GM23248 (cell line): ENCODE data around the gene CLIC4. TPM values are rescaled to one million over a fixed set of nuclear protein-coding genes. Genes with fewer than 3 reads are reported as not detected.
"Not testable (repeated sequence)": the region's sequence is repeated elsewhere in the genome, so short reads cannot be mapped to it uniquely, and the experiment has no call there.

Source experiments
- DNase-seq: peaks from one replicate; pipeline ENCODE4 v3.0.0-alpha.2; 2015
- H2AFZ ChIP-seq: fragments of 200-600 bp; sonication (generic); 2 replicates; pipeline ENCODE4 v1.6.1; 2016; ENCODE audit warnings: antibody characterized with exemption
- H3F3A ChIP-seq: fragments of 200-600 bp; sonication (generic); 2 replicates; pipeline ENCODE4 v1.6.1; 2016; ENCODE audit warnings: mild to moderate bottlenecking, antibody characterized with exemption, mixed run types; ENCODE audit not compliant: insufficient read depth
- H3K27ac ChIP-seq: fragments of 200-600 bp; sonication (generic); 2 replicates; pipeline ENCODE4 v1.5.1; 2016; ENCODE audit warnings: mild to moderate bottlenecking
- H3K27me3 ChIP-seq: fragments of 200-600 bp; sonication (generic); replicated peaks from 2 replicates; pipeline ENCODE4 v1.6.1; 2016; ENCODE audit warnings: mild to moderate bottlenecking; ENCODE audit not compliant: insufficient read depth
- H3K36me3 ChIP-seq: fragments of 200-600 bp; sonication (generic); 2 replicates; pipeline ENCODE4 v1.6.1; 2016; ENCODE audit warnings: low read depth, mild to moderate bottlenecking
- H3K4me1 ChIP-seq: fragments of 200-600 bp; sonication (generic); 2 replicates; pipeline ENCODE4 v1.6.1; 2016; ENCODE audit warnings: mild to moderate bottlenecking; ENCODE audit not compliant: insufficient read depth
- H3K4me2 ChIP-seq: fragments of 200-600 bp; sonication (generic); one replicate; pipeline ENCODE4 v1.6.1; 2016; ENCODE audit warnings: mild to moderate bottlenecking; ENCODE audit not compliant: unreplicated experiment
- H3K4me3 ChIP-seq: fragments of 200-600 bp; sonication (generic); 2 replicates; pipeline ENCODE4 v1.5.1; 2016; ENCODE audit warnings: mild to moderate bottlenecking
- H3K79me2 ChIP-seq: fragments of 200-600 bp; sonication (generic); 2 replicates; pipeline ENCODE4 v1.6.1; 2016; ENCODE audit warnings: mild to moderate bottlenecking; ENCODE audit not compliant: insufficient read depth
- H3K9ac ChIP-seq: fragments of 200-600 bp; sonication (generic); 2 replicates; pipeline ENCODE4 v1.6.1; 2016; ENCODE audit warnings: mild to moderate bottlenecking
- H3K9me2 ChIP-seq: fragments of 200-600 bp; sonication (generic); 2 replicates; pipeline ENCODE4 v1.6.1; 2016; ENCODE audit warnings: mixed run types, mild to moderate bottlenecking, moderate library complexity; ENCODE audit not compliant: insufficient read depth
- H3K9me3 ChIP-seq: fragments of 200-600 bp; sonication (generic); one replicate; pipeline ENCODE4 v1.6.1; 2017; ENCODE audit warnings: low read depth
- H4K20me1 ChIP-seq: fragments of 200-600 bp; sonication (generic); 2 replicates; pipeline ENCODE4 v1.6.0; 2016; ENCODE audit not compliant: insufficient read depth
- EZH2 ChIP-seq: fragments of 200-600 bp; sonication (generic); IDR thresholded peaks from 2 replicates; pipeline ENCODE4 v1.6.1; 2018; ENCODE audit warnings: antibody characterized with exemption, mild to moderate bottlenecking; ENCODE audit not compliant: insufficient read depth, poor library complexity, severe bottlenecking
- EZH2phosphoT487 ChIP-seq: fragments of 200-600 bp; sonication (generic); IDR thresholded peaks from 2 replicates; pipeline ENCODE4 v1.6.1; 2018; ENCODE audit warnings: antibody characterized with exemption, moderate library complexity, mild to moderate bottlenecking, low read depth; ENCODE audit not compliant: insufficient read depth
- WGBS, 2 experiments: methylation state at CpG; one replicate each; pipeline ENCODE4 v1.1.6; 2015 to 2017; ENCODE audit warnings: low lambda C conversion rate in 2 of 2, low coverage in 1 of 2; ENCODE audit errors: missing lambda C conversion rate in 2 of 2; 5-methylcytosine and 5-hydroxymethylcytosine counted together
- in situ Hi-C: fragments of 300-500 bp; cut with MboI; formaldehyde crosslinking; loops from 2 replicates; pipeline ENCODE4 v1.15.0; 2020
- polyA plus RNA-seq: library from polyadenylated mRNA; unstranded; fragments of >200 nt; fragmentation: Nextera tagmentation; extraction: Ambion mirVana; gene quantifications from 2 replicates; pipeline ENCODE4 v1.2.1, GENCODE V29; 2016
- total RNA-seq: library from RNA; depleted of rRNA; stranded (reverse); fragments of >200 nt; shearing (Covaris generic); gene quantifications from 2 replicates; pipeline ENCODE4 v1.2.3, GENCODE V29; 2014

CLIC4 gene
- total and polyA plus RNA-seq, 2 experiments from 2014 or later = 1,380 to 1,665 TPM

DNA sequence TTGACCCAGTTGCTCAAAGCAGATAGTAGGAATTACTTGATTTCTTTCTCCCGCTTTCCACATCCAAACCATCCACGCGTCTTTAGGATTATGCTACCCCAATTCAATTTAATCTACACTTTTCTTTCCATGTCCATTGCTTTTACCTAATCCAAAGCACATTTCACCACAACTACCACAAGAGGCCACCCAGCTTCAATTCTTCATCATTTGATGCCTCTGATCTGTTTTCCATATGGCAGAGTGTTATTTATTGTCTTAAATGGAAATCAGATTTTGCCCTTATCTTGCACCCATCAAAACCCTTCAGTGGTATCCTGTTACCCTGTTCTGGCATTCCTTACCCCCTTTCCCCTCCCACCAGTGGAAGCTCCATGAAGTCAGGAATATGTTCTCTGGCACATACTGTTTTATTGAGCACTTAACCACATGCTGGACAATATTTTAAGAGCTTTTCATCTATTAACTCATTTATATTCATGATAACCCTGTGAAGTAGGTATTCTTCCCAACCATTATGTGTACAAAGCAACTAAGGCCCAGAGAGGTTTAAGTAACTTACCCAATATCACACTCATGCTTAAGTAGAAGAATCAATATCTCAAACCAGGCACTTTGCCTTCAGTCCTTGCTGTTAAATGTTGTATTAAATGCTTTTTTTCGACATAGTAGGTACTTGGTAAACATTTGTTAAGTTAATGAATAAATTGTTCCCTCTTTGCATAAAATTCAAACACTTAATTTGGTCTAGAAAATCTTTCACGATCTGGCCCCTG is 34.6 kb downstream of the CLIC4 start:
- Histone ChIP-seq H3K27me3 (no peaks in the 10 kb centered on the region), H3K9ac (no peak overlapping the region), H3K79me2 (peaks cover 100% of the 10 kb centered on the region), H3K27ac (peak overlapping the region; percentile 41; the same call in 1 of the 2 replicates), H3K36me3 (peaks cover 36% of the 10 kb centered on the region), H3K4me2 (no peak overlapping the region), H3K4me1 (peaks cover 64% of the 10 kb centered on the region), H4K20me1 (peaks cover 84% of the 10 kb centered on the region), H3F3A (peaks cover 98% of the 10 kb centered on the region), H3K9me2 (no peaks in the 10 kb centered on the region), H3K4me3 (no peak overlapping the region), H2AFZ (no peak overlapping the region), H3K9me3 (no peaks in the 10 kb centered on the region)
- DNase-seq = no peak
- in situ Hi-C loops = no loop called here
- 91 to 93% methylated on average over 5 of the region's 5 CpGs for WGBS, 2 experiments
- TF ChIP-seq EZH2phosphoT487 = no peak
- no peak for TF ChIP-seq EZH2

DNA sequence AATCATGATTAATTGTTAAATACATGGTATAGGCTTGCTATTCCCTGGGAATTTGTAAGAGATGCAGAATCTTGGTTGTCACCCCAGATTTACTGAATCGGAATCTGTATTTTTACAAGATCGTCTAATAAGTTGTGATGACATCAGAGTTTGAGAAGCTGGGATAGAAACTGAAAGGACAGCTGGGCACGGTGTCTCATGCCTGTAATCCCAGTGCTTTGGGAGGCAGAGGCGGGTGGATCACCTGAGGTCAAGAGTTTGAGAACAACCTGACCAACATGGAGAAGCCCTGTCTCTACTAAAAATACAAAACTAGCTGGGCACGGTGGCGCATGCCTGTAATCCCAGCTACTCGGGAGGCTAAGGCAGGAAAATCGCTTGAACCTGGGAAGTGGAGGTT is 35.4 kb downstream of the CLIC4 start:
- H2AFZ ChIP-seq, H3K4me3 ChIP-seq, H3K4me2 ChIP-seq, H3K9me2 ChIP-seq, DNase-seq, H3K9ac ChIP-seq, H3K27me3 ChIP-seq, in situ Hi-C loops, H3K9me3 ChIP-seq: not testable (repeated sequence)
- peaks cover 97% of the 10 kb centered on the region for H3F3A ChIP-seq
- H3K79me2 ChIP-seq = peaks cover 100% of the 10 kb centered on the region
- peak overlapping the region; percentile 22; the same call in 1 of the 2 replicates for H3K27ac ChIP-seq
- peaks cover 67% of the 10 kb centered on the region for H3K4me1 ChIP-seq
- H4K20me1 ChIP-seq = peaks cover 83% of the 10 kb centered on the region
- H3K36me3 ChIP-seq = peaks cover 28% of the 10 kb centered on the region
- 96 to 99% methylated on average over 8 of the region's 8 CpGs for WGBS, 2 experiments

DNA sequence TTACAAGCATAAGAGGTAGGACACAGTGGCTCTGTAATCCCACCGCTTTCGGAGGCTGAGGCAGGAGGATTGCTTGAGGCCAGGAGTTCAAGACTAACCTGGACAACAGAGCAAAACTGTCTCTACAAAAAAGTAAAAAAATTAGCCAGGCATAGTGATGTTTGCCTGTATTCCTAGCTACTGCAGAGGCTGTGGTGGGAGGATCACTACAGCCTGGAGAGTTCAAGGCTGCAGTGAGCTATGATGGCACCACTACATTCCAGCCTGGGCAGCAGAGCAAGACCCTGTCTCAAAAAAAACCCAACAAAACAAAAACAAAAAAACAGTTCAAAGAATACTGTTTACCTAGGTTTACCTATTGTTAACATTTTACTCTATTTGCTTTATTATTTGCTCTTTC is 37.4 kb downstream of the CLIC4 start:
- Histone ChIP-seq H3F3A (peaks cover 89% of the 10 kb centered on the region), H3K9me3 (no peaks in the 10 kb centered on the region), H3K4me3 (no peak overlapping the region), H3K79me2 (peaks cover 100% of the 10 kb centered on the region), H2AFZ (no peak overlapping the region), H3K9ac (no peak overlapping the region), H4K20me1 (peaks cover 72% of the 10 kb centered on the region), H3K9me2 (no peaks in the 10 kb centered on the region), H3K4me1 (peaks cover 58% of the 10 kb centered on the region), H3K4me2 (no peak overlapping the region), H3K27ac (peak overlapping the region; percentile 1; the same call in 1 of the 2 replicates), H3K27me3 (no peaks in the 10 kb centered on the region), H3K36me3 (peaks cover 22% of the 10 kb centered on the region)
- in situ Hi-C loops = no loop called here
- TF ChIP-seq EZH2 (no peak), EZH2phosphoT487 (no peak)
- 94 to 95% methylated on average over 2 of the region's 2 CpGs for WGBS, 2 experiments
- DNase-seq = no peak

DNA sequence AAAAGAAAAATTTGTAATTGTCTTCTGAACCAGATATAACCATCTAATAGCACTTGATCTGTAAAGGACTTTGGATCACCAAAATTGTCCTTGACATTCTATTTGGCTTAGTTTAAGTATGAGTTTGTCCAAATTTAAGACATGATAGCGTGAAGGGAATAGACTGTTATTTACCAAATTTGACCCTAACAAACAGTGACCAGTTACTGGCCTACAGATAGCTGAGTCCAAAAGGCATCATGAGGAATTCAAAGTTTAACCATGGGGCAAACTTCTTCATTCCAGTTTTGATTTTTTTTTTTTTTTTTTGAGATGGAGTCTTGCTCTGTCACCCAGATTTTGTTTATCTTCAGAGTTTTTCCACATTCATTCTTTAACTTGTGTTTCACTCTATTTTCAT is 38.5 kb downstream of the CLIC4 start:
- no peak overlapping the region for H3K4me3 ChIP-seq
- H2AFZ ChIP-seq = no peak overlapping the region
- no peak overlapping the region for H3K4me2 ChIP-seq
- WGBS, 2 experiments = 97 to 100% methylated on average over 1 of the region's 1 CpG
- no peak for TF ChIP-seq EZH2
- no peak for TF ChIP-seq EZH2phosphoT487
- peaks cover 100% of the 10 kb centered on the region for H3K79me2 ChIP-seq
- peaks cover 87% of the 10 kb centered on the region for H3F3A ChIP-seq
- H4K20me1 ChIP-seq = peaks cover 70% of the 10 kb centered on the region
- no peaks in the 10 kb centered on the region for H3K9me2 ChIP-seq
- no peaks in the 10 kb centered on the region for H3K9me3 ChIP-seq
- H3K27ac ChIP-seq = peak overlapping the region; percentile 24
- no peak overlapping the region for H3K9ac ChIP-seq
- H3K36me3 ChIP-seq = peaks cover 27% of the 10 kb centered on the region
- in situ Hi-C loops = no loop called here
- no peak for DNase-seq
- no peaks in the 10 kb centered on the region for H3K27me3 ChIP-seq
- peaks cover 54% of the 10 kb centered on the region for H3K4me1 ChIP-seq
